BJ (cell line): ENCODE results near the gene LRCH3. TPM values are rescaled to one million over a fixed set of nuclear protein-coding genes. Genes with fewer than 3 reads are reported as not detected.

Experiments used
- CTCF ChIA-PET: fragments of 350-600 bp; formaldehyde crosslinking; extraction: SDS; loops from one replicate; lab custom pipeline; 2021; ENCODE audit warnings: antibody characterized with exemption, inconsistent platforms; lab: Yijun Ruan, JAX
- POLR2A ChIA-PET: fragments of 300-600 bp; sonication (Branson Sonifier 250); formaldehyde crosslinking; extraction: SDS; loops from one replicate; lab custom pipeline; 2021; ENCODE audit warnings: antibody characterized with exemption; lab: Charles Lee
- DNase-seq: peaks from one replicate; pipeline ENCODE4 v3.0.0-alpha.2; 2011; ENCODE audit warnings: low read depth
- H3K27me3 ChIP-seq: 2 replicates; pipeline ENCODE4 v1.6.0; 2011; ENCODE audit warnings: low read length; ENCODE audit not compliant: control insufficient read depth, insufficient read depth
- H3K36me3 ChIP-seq: 2 replicates; pipeline ENCODE4 v1.5.1; 2011; ENCODE audit warnings: low read length; ENCODE audit not compliant: control insufficient read depth, insufficient read depth
- H3K4me3 ChIP-seq: 2 replicates; pipeline ENCODE4 v1.5.1; 2011; ENCODE audit warnings: low read depth, mild to moderate bottlenecking, control low read depth, low read length
- polyA plus RNA-seq: library from polyadenylated mRNA; depleted of rRNA; stranded (reverse); fragments of >200 nt; gene quantifications from 2 replicates; pipeline ENCODE4 v1.2.3, GENCODE V29; 2011
- TF ChIP-seq, protein P1 (sequence below): IDR thresholded peaks from 2 replicates; pipeline ENCODE4 v1.5.1; 2011; ENCODE audit warnings: low read depth, mild to moderate bottlenecking, control low read depth, inconsistent platforms, low read length, moderate library complexity; ENCODE audit not compliant: insufficient read depth

LRCH3 gene
- polyA plus RNA-seq, 1 experiment, result 155 TPM

DNA sequence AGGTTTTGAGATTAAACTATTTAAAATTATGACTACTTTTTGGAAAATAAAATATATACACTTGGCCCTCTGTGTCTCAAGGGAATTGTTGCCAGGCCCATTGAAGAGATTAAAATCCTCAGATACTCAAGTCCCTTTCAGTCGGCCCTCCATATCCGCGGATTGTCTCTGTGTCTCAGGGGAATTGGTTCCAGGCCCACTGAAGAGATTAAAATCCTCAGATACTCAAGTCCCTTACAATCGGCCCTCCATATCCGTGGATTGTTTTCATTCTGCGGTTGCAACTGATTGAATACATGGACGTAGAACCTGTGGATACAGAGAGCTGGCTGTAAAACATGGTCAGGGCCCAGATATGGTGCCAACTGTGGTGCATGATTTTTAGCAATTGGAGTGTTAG lies 15.7 kb upstream of the LRCH3 start:
- H3K4me3 ChIP-seq, result no peak overlapping the region
- peaks cover 22% of the 10 kb centered on the region for H3K36me3 ChIP-seq
- no peak for DNase-seq
- POLR2A ChIA-PET, result no interaction called here
- TF ChIP-seq, protein P1, sequence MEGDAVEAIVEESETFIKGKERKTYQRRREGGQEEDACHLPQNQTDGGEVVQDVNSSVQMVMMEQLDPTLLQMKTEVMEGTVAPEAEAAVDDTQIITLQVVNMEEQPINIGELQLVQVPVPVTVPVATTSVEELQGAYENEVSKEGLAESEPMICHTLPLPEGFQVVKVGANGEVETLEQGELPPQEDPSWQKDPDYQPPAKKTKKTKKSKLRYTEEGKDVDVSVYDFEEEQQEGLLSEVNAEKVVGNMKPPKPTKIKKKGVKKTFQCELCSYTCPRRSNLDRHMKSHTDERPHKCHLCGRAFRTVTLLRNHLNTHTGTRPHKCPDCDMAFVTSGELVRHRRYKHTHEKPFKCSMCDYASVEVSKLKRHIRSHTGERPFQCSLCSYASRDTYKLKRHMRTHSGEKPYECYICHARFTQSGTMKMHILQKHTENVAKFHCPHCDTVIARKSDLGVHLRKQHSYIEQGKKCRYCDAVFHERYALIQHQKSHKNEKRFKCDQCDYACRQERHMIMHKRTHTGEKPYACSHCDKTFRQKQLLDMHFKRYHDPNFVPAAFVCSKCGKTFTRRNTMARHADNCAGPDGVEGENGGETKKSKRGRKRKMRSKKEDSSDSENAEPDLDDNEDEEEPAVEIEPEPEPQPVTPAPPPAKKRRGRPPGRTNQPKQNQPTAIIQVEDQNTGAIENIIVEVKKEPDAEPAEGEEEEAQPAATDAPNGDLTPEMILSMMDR, result no peak
- CTCF ChIA-PET, result no interaction called here
- H3K27me3 ChIP-seq, result no peaks in the 10 kb centered on the region

DNA sequence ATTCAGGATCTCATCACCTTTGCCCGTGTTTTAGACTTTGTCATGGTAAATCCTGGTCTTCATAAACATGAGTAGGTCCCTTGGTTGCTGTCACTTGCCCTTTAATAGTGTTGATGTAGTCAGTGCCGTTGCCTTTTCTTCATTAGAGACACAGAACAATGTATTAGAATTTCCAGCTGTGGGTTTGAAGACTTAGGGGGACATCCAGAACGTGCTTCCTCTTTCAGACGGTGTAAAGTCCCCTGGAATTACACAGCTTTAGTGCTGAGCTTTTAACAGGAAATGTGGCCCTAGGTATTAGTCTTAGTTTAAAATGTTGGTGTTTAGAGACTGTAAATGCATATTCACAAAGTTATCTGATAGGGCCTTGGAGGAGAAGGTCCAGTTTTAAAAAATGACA lies 8.8 kb upstream of the LRCH3 start:
- Histone ChIP-seq H3K36me3 (peaks cover 7% of the 10 kb centered on the region), H3K4me3 (no peak overlapping the region), H3K27me3 (no peaks in the 10 kb centered on the region)
- POLR2A ChIA-PET, result no interaction called here
- TF ChIP-seq, protein P1, result no peak
- DNase-seq, result no peak
- CTCF ChIA-PET, result no interaction called here

DNA sequence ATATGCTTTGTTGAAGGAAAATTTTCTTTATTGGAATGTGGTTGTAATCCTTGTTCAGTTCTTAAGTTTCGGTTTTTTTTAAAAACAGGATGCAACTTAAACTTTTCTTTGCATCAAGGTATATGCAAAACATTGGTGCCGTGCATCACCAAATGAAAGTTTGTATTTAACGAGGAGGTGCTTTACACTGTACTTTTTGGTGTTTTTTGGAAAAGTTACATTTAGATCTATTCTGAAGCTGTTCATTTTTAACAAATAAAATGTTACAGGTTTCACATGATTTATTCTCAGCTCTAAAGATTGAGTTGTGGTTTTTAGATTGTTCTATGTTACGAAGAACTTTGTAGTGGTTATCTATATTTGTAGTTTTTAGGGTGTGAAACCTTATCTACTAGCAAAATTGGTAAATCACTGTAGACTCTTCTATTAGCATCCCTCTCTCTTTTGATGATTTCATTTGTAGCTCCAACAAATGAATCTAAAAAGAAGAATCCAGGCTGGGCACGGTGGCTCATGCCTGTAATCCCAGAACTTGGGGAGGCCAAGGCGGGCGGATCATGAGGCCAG lies 7.0 kb upstream of the LRCH3 start:
- Histone ChIP-seq H3K36me3 (peaks cover 5% of the 10 kb centered on the region), H3K27me3 (no peaks in the 10 kb centered on the region), H3K4me3 (no peak overlapping the region)
- TF ChIP-seq, protein P1, result no peak
- ChIA-PET POLR2A (no interaction called here), CTCF (no interaction called here)
- no peak for DNase-seq

DNA sequence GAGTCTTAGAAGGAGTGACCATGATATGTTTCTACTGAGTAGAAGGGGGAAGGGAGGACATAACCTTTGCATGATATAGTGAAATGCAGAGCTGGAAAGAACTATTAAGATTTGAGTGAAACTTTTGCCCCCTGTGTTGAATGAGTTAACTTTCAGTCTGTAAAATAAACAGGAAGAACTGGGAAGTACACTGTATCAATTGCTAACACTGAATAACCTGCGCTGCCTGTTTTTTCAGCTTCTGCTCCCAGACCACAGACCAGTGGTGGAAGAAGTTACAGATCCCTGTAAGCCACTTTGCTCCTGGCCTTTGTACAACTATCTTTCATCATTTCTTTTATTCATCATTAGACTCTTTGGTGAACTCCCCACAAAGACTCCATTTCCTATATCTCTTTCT lies 3.6 kb upstream of the LRCH3 start:
- no peaks in the 10 kb centered on the region for H3K27me3 ChIP-seq
- ChIA-PET POLR2A (no interaction called here), CTCF (interaction anchor here (1.0 kb wide), 1 partner anchor 156 kb away, joined by 3 read pairs; no protein-coding TSS in a partner anchor)
- H3K36me3 ChIP-seq, result no peaks in the 10 kb centered on the region
- no peak for DNase-seq
- H3K4me3 ChIP-seq, result no peak overlapping the region
- TF ChIP-seq, protein P1, result no peak

DNA sequence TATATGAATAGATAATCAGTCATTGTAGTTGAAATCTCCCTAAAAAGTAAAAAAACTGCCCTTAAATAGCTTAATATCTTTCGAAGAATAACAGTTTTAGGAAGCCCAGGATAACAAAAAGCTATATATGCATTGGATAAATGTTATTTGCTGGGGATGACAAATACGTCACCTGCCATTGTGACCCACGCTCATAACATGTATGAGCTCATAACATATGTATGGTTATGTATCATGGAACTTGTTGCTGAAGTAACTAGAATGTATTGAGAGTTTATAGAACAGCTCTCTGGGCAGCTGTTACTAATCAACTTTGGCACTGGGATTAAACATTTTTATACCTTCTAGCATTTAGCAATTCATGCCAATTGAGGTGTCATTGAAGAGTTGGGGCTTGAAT lies 1.7 kb upstream of the LRCH3 start:
- Histone ChIP-seq H3K36me3 (no peaks in the 10 kb centered on the region), H3K4me3 (no peak overlapping the region), H3K27me3 (no peaks in the 10 kb centered on the region)
- TF ChIP-seq, protein P1, result no peak
- DNase-seq, result no peak
- POLR2A ChIA-PET, result no interaction called here
- CTCF ChIA-PET, result no interaction called here
